Measurements from ENCODE around the gene VARS1. TPM values are rescaled to one million over a fixed set of nuclear protein-coding genes. Genes with fewer than 3 reads are reported as not detected.
A peak's percentile ranks its signal among the peaks of the same experiment; 100 is the strongest.

VARS1 gene
- total and polyA plus RNA-seq, 8 donors, result 11.0 to 56.5 (median 25.9) TPM

- peak; percentile 44 to 84 for DNase-seq
- H3K4me1 ChIP-seq, result peaks cover 12 to 40% (median 30%) of the 10 kb centered on the region in 4 donors
- H3K27me3 ChIP-seq, result no peaks in the 10 kb centered on the region
- peaks cover 11 to 54% (median 42%) of the 10 kb centered on the region in 4 donors for H3K36me3 ChIP-seq
- 63 to 76% (median 66%) methylated on average over 12 of the region's 12 CpGs for WGBS, 5 donors
- H3K27ac ChIP-seq, result peak overlapping the region in 3 of 5 donors; percentile 12 to 18 (median 18)
- intact Hi-C loops (cut with DNase I; ENCODE audit: low total_unique reads), result no loop called here
- H3K9me3 ChIP-seq, result no peaks in the 10 kb centered on the region
- TF ChIP-seq POLR2A (IDR thresholded peaks at IDR 0.05) (no peak), CTCF (IDR thresholded peaks at IDR 0.05) (peak in 5 of 7 experiments; percentile 38 to 51 (median 44)), EP300 (IDR thresholded peaks at IDR 0.05) (no peak), POLR2AphosphoS5 (IDR thresholded peaks at IDR 0.05) (no peak)
- no peak overlapping the region for H3K4me3 ChIP-seq
Observed at GRCh38 chr6:31791324-31792089, 4.0 kb downstream of the VARS1 start.

GRCh38 chr6:31785475-31785874 is 10.1 kb downstream of the VARS1 start:
- 91 to 98% (median 96%) methylated on average over 11 of the region's 11 CpGs for WGBS, 5 donors
- DNase-seq, result no peak
- no peak overlapping the region for H3K27ac ChIP-seq
- no peaks in the 10 kb centered on the region for H3K9me3 ChIP-seq
- no peak overlapping the region for H3K4me3 ChIP-seq
- peaks cover 50 to 86% (median 77%) of the 10 kb centered on the region in 4 donors for H3K36me3 ChIP-seq
- intact Hi-C loops (cut with DNase I; ENCODE audit: low total_unique reads), result no loop called here
- TF ChIP-seq CTCF (IDR thresholded peaks at IDR 0.05) (no peak), POLR2A (IDR thresholded peaks at IDR 0.05) (no peak), POLR2AphosphoS5 (IDR thresholded peaks at IDR 0.05) (no peak), EP300 (IDR thresholded peaks at IDR 0.05) (no peak)
- no peaks in the 10 kb centered on the region for H3K4me1 ChIP-seq
- no peaks in the 10 kb centered on the region for H3K27me3 ChIP-seq

- intact Hi-C loops (cut with DNase I; ENCODE audit: low total_unique reads), result no loop called here
- no peaks in the 10 kb centered on the region for H3K27me3 ChIP-seq
- WGBS, 5 donors, result 91 to 97% (median 95%) methylated on average over 15 of the region's 15 CpGs
- DNase-seq, result no peak
- no peak overlapping the region for H3K4me3 ChIP-seq
- peaks cover 62 to 92% (median 85%) of the 10 kb centered on the region in 4 donors for H3K36me3 ChIP-seq
- no peaks in the 10 kb centered on the region for H3K9me3 ChIP-seq
- TF ChIP-seq CTCF (IDR thresholded peaks at IDR 0.05) (no peak), EP300 (IDR thresholded peaks at IDR 0.05) (no peak), POLR2AphosphoS5 (IDR thresholded peaks at IDR 0.05) (no peak), POLR2A (IDR thresholded peaks at IDR 0.05) (no peak)
- H3K27ac ChIP-seq, result no peak overlapping the region
- H3K4me1 ChIP-seq, result no peaks in the 10 kb centered on the region
Observed at GRCh38 chr6:31784098-31784925, 11.2 kb downstream of the VARS1 start.

- Histone ChIP-seq H3K27me3 (no peaks in the 10 kb centered on the region), H3K4me1 (peaks cover 1 to 10% (median 5%) of the 10 kb centered on the region in 4 donors), H3K9me3 (no peaks in the 10 kb centered on the region), H3K36me3 (peaks cover 68 to 90% (median 87%) of the 10 kb centered on the region in 4 donors), H3K27ac (no peak overlapping the region), H3K4me3 (no peak overlapping the region)
- no peak for TF ChIP-seq CTCF (IDR thresholded peaks at IDR 0.05)
- TF ChIP-seq EP300 (IDR thresholded peaks at IDR 0.05), result no peak
- no peak for TF ChIP-seq POLR2AphosphoS5 (IDR thresholded peaks at IDR 0.05)
- TF ChIP-seq POLR2A (IDR thresholded peaks at IDR 0.05), result no peak
- intact Hi-C loops (cut with DNase I; ENCODE audit: low total_unique reads), result no loop called here
- 84 to 92% (median 90%) methylated on average over 25 to 32 of the region's 32 CpGs for WGBS, 5 donors
- DNase-seq, result no peak
Observed at GRCh38 chr6:31782126-31782855, 13.3 kb downstream of the VARS1 start.
